GM12878 (cell line): Measurements from ENCODE around the gene CD69. TPM values are rescaled to one million over a fixed set of nuclear protein-coding genes. Genes with fewer than 3 reads are reported as not detected.

Experiments used
- ATAC-seq: fragments of 200-7000 bp; cut with Tn5 transposase; 3 replicates; pipeline ENCODE4 v1.9.1; 2020; ENCODE audit warnings: mild to moderate bottlenecking, moderate library complexity
- BruUV-seq: library from RNA; stranded (reverse); fragments of 400-500 nt; replicated peaks from 2 replicates; lab custom pipeline; 2021; lab: Mats Ljungman, UMichigan
- CTCF ChIA-PET: fragments of 300-600 bp; sonication (Branson Sonifier 250); formaldehyde crosslinking; extraction: SDS; loops from one replicate; lab custom pipeline; 2021; ENCODE audit warnings: inconsistent platforms; lab: Yijun Ruan, JAX
- POLR2A ChIA-PET: fragments of 350-600 bp; formaldehyde crosslinking; extraction: SDS; loops from one replicate; lab custom pipeline; 2021; ENCODE audit warnings: inconsistent platforms; lab: Charles Lee
- RAD21 ChIA-PET: fragments of 300-600 bp; sonication (Branson Sonifier 250); formaldehyde crosslinking; loops from one replicate; lab custom pipeline; 2023; ENCODE audit warnings: antibody characterized with exemption; ENCODE audit not compliant: unreplicated experiment; lab: Charles Lee
- SMC1A ChIA-PET: fragments of 300-600 bp; sonication (Branson Sonifier 250); formaldehyde crosslinking; loops from one replicate; lab custom pipeline; 2023; ENCODE audit not compliant: unreplicated experiment, uncharacterized antibody; lab: Charles Lee
- DNase-seq: peaks from one replicate; pipeline ENCODE4 v3.0.0-alpha.2; 2011; ENCODE audit warnings: low read depth, low spot score
- FAIRE-seq: peaks from 3 replicates; lab custom pipeline; 2011; peaks lifted over from hg19 to GRCh38; lab: Jason Lieb, UNC
- H2AFZ ChIP-seq: 2 replicates; pipeline ENCODE4 v1.6.0; 2011; ENCODE audit warnings: low read depth, low read length, control low read depth; ENCODE audit not compliant: control insufficient read depth
- H3K27ac ChIP-seq: 2 replicates; pipeline ENCODE4 v1.5.1; 2011; ENCODE audit warnings: control low read depth; ENCODE audit not compliant: control insufficient read depth, insufficient read depth
- H3K27me3 ChIP-seq, 2 experiments: replicated peaks in 1 of 2; 2 replicates each; pipeline versions ENCODE4 v1.6.0 to v1.6.1; 2011; ENCODE audit warnings: low read length in 1 of 2; ENCODE audit not compliant: control insufficient read depth in 2 of 2, insufficient read depth in 2 of 2
- H3K36me3 ChIP-seq, 2 experiments: 2 replicates each; pipeline ENCODE4 v1.5.1; 2011; ENCODE audit warnings: low read length in 1 of 2; ENCODE audit not compliant: control insufficient read depth in 2 of 2, insufficient read depth in 2 of 2
- H3K4me1 ChIP-seq: 2 replicates; pipeline ENCODE4 v1.6.1; 2011; ENCODE audit warnings: mild to moderate bottlenecking, low read length, moderate library complexity, mixed read lengths; ENCODE audit not compliant: control insufficient read depth, insufficient read depth
- H3K4me2 ChIP-seq: 2 replicates; pipeline ENCODE4 v1.6.0; 2011; ENCODE audit warnings: control low read depth; ENCODE audit not compliant: control insufficient read depth, insufficient read depth
- H3K4me3 ChIP-seq: fragments of 200-600 bp; sonication (generic); 2 replicates; pipeline ENCODE4 v1.5.1; 2016
- H3K79me2 ChIP-seq: 2 replicates; pipeline ENCODE4 v1.6.0; 2011; ENCODE audit warnings: low read length; ENCODE audit not compliant: control insufficient read depth, insufficient read depth
- H3K9ac ChIP-seq: 2 replicates; pipeline ENCODE4 v1.8.0; 2011; ENCODE audit warnings: low read length, control low read depth, mixed read lengths; ENCODE audit not compliant: control insufficient read depth, insufficient read depth
- H3K9me3 ChIP-seq: replicated peaks from 3 replicates; pipeline ENCODE4 v1.5.1; 2011; ENCODE audit warnings: mild to moderate bottlenecking, low read length; ENCODE audit not compliant: control insufficient read depth, insufficient read depth
- H4K20me1 ChIP-seq: 2 replicates; pipeline ENCODE4 v1.6.0; 2011; ENCODE audit not compliant: control insufficient read depth, insufficient read depth
- CHD2 ChIP-seq: IDR thresholded peaks from 2 replicates; pipeline ENCODE4 v1.6.1; 2011; ENCODE audit warnings: low read depth, low read length, improper control_type of control experiment, borderline replicate concordance
- POLR2AphosphoS5 ChIP-seq: IDR thresholded peaks from 2 replicates; pipeline ENCODE4 v1.6.1; 2011; ENCODE audit warnings: mild to moderate bottlenecking, low read length, inconsistent platforms
- SKIL ChIP-seq: fragments of 450-650 bp; IDR thresholded peaks from 2 replicates; pipeline ENCODE4 v1.6.1; 2017; ENCODE audit warnings: mild to moderate bottlenecking, low read depth, inconsistent platforms; ENCODE audit not compliant: poor library complexity, severe bottlenecking
- STAT3 ChIP-seq: IDR thresholded peaks from 2 replicates; pipeline ENCODE4 v1.6.1; 2011; ENCODE audit warnings: low read depth, low read length, improper control_type of control experiment
- ZNF24 ChIP-seq: fragments of 450-650 bp; IDR thresholded peaks from 2 replicates; pipeline ENCODE4 v1.6.1; 2017; ENCODE audit warnings: antibody characterized with exemption, mild to moderate bottlenecking
- WGBS: methylation state at CpG from one replicate; pipeline ENCODE4 v1.1.6; 2016; ENCODE audit warnings: low lambda C conversion rate; ENCODE audit not compliant: insufficient replicate concordance, insufficient coverage; ENCODE audit errors: missing lambda C conversion rate; 5-methylcytosine and 5-hydroxymethylcytosine counted together
- in situ Hi-C: fragments of 300-500 bp; cut with MboI; formaldehyde crosslinking; loops from 9 replicates; pipeline ENCODE4 v1.14.3; 2018; ENCODE audit warnings: mixed read lengths
- intact Hi-C: fragments of 100-400 bp; cut with micrococcal nuclease; formaldehyde crosslinking; loops from one replicate; pipeline ENCODE4 v1.14.2; 2022; ENCODE audit not compliant: unreplicated experiment
- polyA plus RNA-seq, 11 experiments: library from polyadenylated mRNA; depleted of rRNA in 4 of 11; unstranded in 6 of 11; stranded (reverse) in 5 of 11; fragments of >200 nt; fragmentation: Nextera tagmentation in 4 of 11; fragmentation: Illumina TruSeq in 1 of 11; extraction: Ambion mirVana in 4 of 11; extraction: Trizol in 1 of 11; gene quantifications; 1 replicate in 1 of 11; 2 replicates in 10 of 11; pipeline versions ENCODE4 v1.2.1 to v1.2.3, GENCODE V29; 2011 to 2016; ENCODE audit warnings: inconsistent platforms in 2 of 11, missing spikeins in 2 of 11, low read depth in 1 of 11
- total RNA-seq, 4 experiments: library from RNA; depleted of rRNA in 3 of 4; stranded (reverse); fragments of >200 nt in 3 of 4; fragmentation: Illumina TruSeq in 1 of 4; extraction: Trizol in 1 of 4; gene quantifications; 2 replicates each; pipeline versions ENCODE4 v1.2.1 to v1.2.3, GENCODE V29; 2013 to 2021

CD69 gene
- total and polyA plus RNA-seq, 10 of the 15 experiments (the other 5 are each of a cell fraction or from before 2014, with no cell fraction given), result 7.3 to 156 (median 15.0) TPM

- Histone ChIP-seq H3K4me1 (peaks cover 2% of the 10 kb centered on the region; the same call in 1 of the 2 replicates), H3K79me2 (peaks cover 41% of the 10 kb centered on the region), H3K9ac (no peak overlapping the region), H3K9me3 (no peaks in the 10 kb centered on the region), H3K27ac (no peak overlapping the region), H4K20me1 (no peaks in the 10 kb centered on the region), H3K36me3 (peaks cover 0 to 14% of the 10 kb centered on the region in 2 experiments; a peak in 3 of 4 replicates), H3K4me2 (no peak overlapping the region)
- no peak for DNase-seq
- no TSS peak for BruUV-seq
- no peak for FAIRE-seq
- ChIA-PET RAD21 (interaction anchor here (1.0 to 17.5 kb wide), 5 partner anchors 13 to 403 kb away, joined by 3 to 577 read pairs (median 5); no protein-coding TSS in a partner anchor), SMC1A (interaction anchor here (0.9 to 22.8 kb wide), 9 partner anchors 12 to 374 kb away, joined by 3 to 814 read pairs (median 7); partner anchors contain the start of gene CLEC7A), POLR2A (interaction anchor here (0.9 to 3.0 kb wide), 3 partner anchors 12 to 41 kb away, joined by 3 to 18 read pairs (median 8); no protein-coding TSS in a partner anchor), CTCF (interaction anchor here (0.7 to 19.3 kb wide), 4 partner anchors 14 to 61 kb away, joined by 4 to 835 read pairs (median 36); no protein-coding TSS in a partner anchor)
- in situ Hi-C loops, result no loop called here
- TF ChIP-seq POLR2AphosphoS5 (no peak; the same call in 1 of the 2 replicates), SKIL (no peak), CHD2 (no peak), ZNF24 (no peak), STAT3 (no peak)
- TF ChIP-seq, all 136 proteins: peak for 0
- H3K4me3 ChIP-seq, result no peak overlapping the region
- WGBS, result 80% methylated on average over 5 of the region's 5 CpGs
- intact Hi-C loops, result no loop called here
- no peaks in the 10 kb centered on the region for H3K27me3 ChIP-seq
- ATAC-seq, result no peak
- H2AFZ ChIP-seq, result no peak overlapping the region
Observed at GRCh38 chr12:9756706-9757105, 4.0 kb downstream of the CD69 start.
